ENCODE results near the gene MAP3K7.

Gene MAP3K7

DNA sequence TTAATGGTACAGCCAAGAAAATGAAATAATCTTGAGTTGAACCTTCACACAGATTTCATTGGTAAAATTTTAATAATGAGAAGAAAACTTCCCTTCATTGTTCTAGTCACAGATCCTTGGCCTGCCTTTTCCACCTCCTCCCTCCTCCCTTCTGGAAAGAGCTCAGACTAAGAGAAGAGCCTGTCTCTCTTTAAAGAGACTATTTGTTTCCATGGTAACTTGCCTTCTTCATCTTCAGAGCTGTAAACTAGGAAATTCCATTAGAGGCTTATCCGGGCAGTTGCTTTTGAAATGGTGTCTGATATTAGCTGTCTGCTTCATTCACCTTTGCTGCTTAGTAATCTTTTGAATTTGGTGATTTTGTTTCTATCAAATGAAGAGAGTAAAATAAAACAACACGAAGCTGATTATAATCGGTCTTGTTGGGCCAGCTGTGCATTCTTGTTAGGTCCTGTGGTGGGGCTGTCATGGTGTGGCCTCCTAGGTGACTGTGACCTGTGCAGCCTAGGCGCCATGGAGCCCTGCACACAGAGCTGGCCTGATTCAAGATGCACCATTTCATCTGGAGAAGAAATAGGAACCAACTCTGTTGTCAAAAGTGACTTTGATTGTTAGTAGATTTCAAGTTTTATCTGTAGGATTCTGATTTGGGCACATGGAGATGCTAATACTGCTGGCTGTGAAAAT is 96.7 kb downstream of the MAP3K7 start:
- CTCF ChIA-PET, result interaction anchor here (0.6 to 1.0 kb wide), 2 partner anchors 11 to 476 kb away, joined by 6 read pairs; no protein-coding TSS in a partner anchor
- DNase-seq (ENCODE audit: extremely low spot score), result no peak
- POLR2A ChIA-PET, result no interaction called here
- TF ChIP-seq NFRKB (IDR thresholded peaks at IDR 0.05), result no peak
- TF ChIP-seq FOXM1 (IDR thresholded peaks at IDR 0.05; ENCODE audit: borderline replicate concordance), result no peak
- TF ChIP-seq FOXA1 (IDR thresholded peaks at IDR 0.05), result no peak
- TF ChIP-seq FOXK2 (IDR thresholded peaks at IDR 0.05), result no peak
- no peak for TF ChIP-seq HDGF (IDR thresholded peaks at IDR 0.05; ENCODE audit: borderline replicate concordance)
- TF ChIP-seq L3MBTL2 (conservative IDR thresholded peaks at IDR 0.05), result no peak
- no peak for TF ChIP-seq SUZ12 (IDR thresholded peaks at IDR 0.05)
- TF ChIP-seq, protein P1, sequence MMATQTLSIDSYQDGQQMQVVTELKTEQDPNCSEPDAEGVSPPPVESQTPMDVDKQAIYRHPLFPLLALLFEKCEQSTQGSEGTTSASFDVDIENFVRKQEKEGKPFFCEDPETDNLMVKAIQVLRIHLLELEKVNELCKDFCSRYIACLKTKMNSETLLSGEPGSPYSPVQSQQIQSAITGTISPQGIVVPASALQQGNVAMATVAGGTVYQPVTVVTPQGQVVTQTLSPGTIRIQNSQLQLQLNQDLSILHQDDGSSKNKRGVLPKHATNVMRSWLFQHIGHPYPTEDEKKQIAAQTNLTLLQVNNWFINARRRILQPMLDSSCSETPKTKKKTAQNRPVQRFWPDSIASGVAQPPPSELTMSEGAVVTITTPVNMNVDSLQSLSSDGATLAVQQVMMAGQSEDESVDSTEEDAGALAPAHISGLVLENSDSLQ (IDR thresholded peaks at IDR 0.05), result no peak
- TF ChIP-seq ELF4 (IDR thresholded peaks at IDR 0.05), result no peak
- TF ChIP-seq ZNF384 (IDR thresholded peaks at IDR 0.05), result no peak
- no peak for TF ChIP-seq SP1 (IDR thresholded peaks at IDR 0.05)
- TF ChIP-seq BHLHE40 (IDR thresholded peaks at IDR 0.05; ENCODE audit: borderline replicate concordance), result no peak
- TF ChIP-seq ARNT (IDR thresholded peaks at IDR 0.05), result no peak
- no peak for TF ChIP-seq TARDBP (IDR thresholded peaks at IDR 0.05)
- TF ChIP-seq CTBP1 (IDR thresholded peaks at IDR 0.05; ENCODE audit: borderline replicate concordance), result no peak
- no peak for TF ChIP-seq LEF1 (IDR thresholded peaks at IDR 0.05; ENCODE audit: borderline replicate concordance)

DNA sequence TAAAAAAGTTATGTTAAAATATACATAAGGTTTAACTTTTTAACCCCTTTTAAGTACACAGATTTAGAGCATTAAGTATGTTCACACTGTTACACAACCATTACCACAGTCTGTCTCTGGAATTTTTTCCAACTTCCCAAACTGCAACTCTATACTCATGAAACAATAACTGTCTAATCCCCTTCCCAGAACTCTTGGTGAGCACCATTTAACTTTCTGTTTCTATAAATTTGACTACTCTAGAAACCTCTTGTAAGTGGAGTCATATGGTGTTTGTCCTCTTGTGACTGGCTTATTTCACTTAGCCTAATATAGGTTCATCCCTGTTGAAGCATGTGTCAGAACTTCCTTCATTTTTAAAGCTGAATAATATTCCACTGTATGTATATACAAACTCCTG is 98.1 kb downstream of the MAP3K7 start:
- ChIA-PET CTCF (no interaction called here), POLR2A (no interaction called here)
- DNase-seq (ENCODE audit: extremely low spot score), result no peak
- TF ChIP-seq L3MBTL2 (conservative IDR thresholded peaks at IDR 0.05), result no peak
- no peak for TF ChIP-seq SUZ12 (IDR thresholded peaks at IDR 0.05)
- no peak for TF ChIP-seq FOXM1 (IDR thresholded peaks at IDR 0.05; ENCODE audit: borderline replicate concordance)
- TF ChIP-seq NFRKB (IDR thresholded peaks at IDR 0.05), result no peak
- no peak for TF ChIP-seq LEF1 (IDR thresholded peaks at IDR 0.05; ENCODE audit: borderline replicate concordance)
- TF ChIP-seq BHLHE40 (IDR thresholded peaks at IDR 0.05; ENCODE audit: borderline replicate concordance), result no peak
- no peak for TF ChIP-seq TARDBP (IDR thresholded peaks at IDR 0.05)
- TF ChIP-seq HDGF (IDR thresholded peaks at IDR 0.05; ENCODE audit: borderline replicate concordance), result no peak
- TF ChIP-seq FOXK2 (IDR thresholded peaks at IDR 0.05), result no peak
- no peak for TF ChIP-seq FOXA1 (IDR thresholded peaks at IDR 0.05)
- no peak for TF ChIP-seq SP1 (IDR thresholded peaks at IDR 0.05)
- no peak for TF ChIP-seq ZNF384 (IDR thresholded peaks at IDR 0.05)
- TF ChIP-seq ELF4 (IDR thresholded peaks at IDR 0.05), result no peak
- TF ChIP-seq, protein P1 (IDR thresholded peaks at IDR 0.05), result no peak
- TF ChIP-seq CTBP1 (IDR thresholded peaks at IDR 0.05; ENCODE audit: borderline replicate concordance), result no peak
- no peak for TF ChIP-seq ARNT (IDR thresholded peaks at IDR 0.05)

DNA sequence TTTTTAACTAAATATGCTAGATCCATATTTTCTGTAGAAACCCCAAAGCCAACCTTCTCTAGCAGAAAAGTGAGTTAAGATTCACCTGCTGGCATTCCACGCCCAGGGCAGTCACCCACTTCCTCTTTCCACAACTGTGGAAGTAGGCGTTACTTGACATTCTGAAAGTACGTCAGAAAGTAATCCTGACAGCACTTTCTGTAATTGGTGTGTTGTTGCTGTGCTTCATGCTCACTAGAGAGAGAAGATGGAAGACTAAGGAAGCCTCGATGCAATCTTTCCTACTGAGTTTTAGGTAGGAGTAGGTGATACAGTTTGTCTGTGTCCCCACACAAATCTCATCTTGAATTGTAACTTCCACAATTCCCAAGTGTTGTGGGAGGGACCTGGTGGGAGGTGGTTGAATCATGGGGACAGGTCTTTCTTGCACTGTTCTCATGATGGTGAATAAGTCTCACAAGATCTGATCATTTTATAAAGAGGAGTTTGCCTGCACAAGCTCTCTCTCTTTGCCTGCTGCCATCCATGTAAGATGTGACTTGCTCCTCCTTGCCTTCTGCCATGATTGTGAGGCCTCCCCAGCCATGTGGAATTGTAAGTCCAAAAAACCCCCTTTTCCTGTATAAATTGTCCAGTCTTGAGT is 101.1 kb downstream of the MAP3K7 start:
- CTCF ChIA-PET, result no interaction called here
- POLR2A ChIA-PET, result no interaction called here
- DNase-seq (ENCODE audit: extremely low spot score), result no peak
- no peak for TF ChIP-seq SUZ12 (IDR thresholded peaks at IDR 0.05)
- no peak for TF ChIP-seq LEF1 (IDR thresholded peaks at IDR 0.05; ENCODE audit: borderline replicate concordance)
- TF ChIP-seq ELF4 (IDR thresholded peaks at IDR 0.05), result no peak
- TF ChIP-seq FOXA1 (IDR thresholded peaks at IDR 0.05), result no peak
- TF ChIP-seq ARNT (IDR thresholded peaks at IDR 0.05), result no peak
- TF ChIP-seq BHLHE40 (IDR thresholded peaks at IDR 0.05; ENCODE audit: borderline replicate concordance), result no peak

DNA sequence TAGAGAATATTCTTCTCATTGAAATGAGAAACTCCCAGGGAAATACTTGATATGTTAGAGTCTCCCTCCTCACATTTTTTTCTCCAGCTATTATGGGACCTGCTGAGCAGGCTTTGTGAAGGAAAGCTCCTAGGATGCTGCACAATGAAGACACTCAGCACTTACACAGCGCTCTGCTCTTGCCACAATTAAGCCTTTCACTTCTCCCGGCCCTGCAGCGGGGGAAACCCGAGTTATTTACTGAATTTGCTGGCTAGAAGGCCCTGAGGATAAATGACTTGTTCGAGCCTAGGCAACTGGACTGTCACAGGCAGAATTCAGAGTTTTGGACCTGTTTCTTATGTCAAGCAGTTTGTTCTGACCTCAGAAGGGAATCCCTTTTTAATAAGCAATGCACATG is 102.0 kb downstream of the MAP3K7 start:
- TF ChIP-seq SP1 (IDR thresholded peaks at IDR 0.05), result no peak
- TF ChIP-seq, protein P1 (IDR thresholded peaks at IDR 0.05), result no peak
- DNase-seq (ENCODE audit: extremely low spot score), result no peak
- POLR2A ChIA-PET, result no interaction called here
- CTCF ChIA-PET, result interaction anchor here (0.6 kb wide), 1 partner anchor 210 kb away, joined by 3 read pairs; no protein-coding TSS in a partner anchor

DNA sequence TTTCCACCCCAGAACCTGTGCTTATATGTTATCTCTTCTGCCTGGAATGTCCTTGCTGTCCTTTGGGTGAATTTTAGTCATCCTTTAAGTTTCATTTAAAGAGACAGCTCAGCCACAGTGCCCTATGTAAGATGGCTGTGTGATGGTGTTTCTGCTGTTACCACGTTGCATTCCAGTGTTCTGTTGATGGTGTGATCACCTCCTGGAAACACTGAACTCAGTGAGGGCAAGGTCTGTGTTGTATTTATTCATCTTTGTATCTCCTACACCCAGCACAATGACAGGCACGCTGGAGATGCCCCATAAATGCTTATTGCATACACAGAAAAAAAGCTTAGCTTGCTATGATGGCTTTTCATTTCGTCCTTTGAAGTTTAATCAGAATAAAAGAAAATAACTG is 102.5 kb downstream of the MAP3K7 start:
- no peak for TF ChIP-seq ZNF384 (IDR thresholded peaks at IDR 0.05)
- no peak for TF ChIP-seq ELF4 (IDR thresholded peaks at IDR 0.05)
- no peak for TF ChIP-seq TARDBP (IDR thresholded peaks at IDR 0.05)
- DNase-seq (ENCODE audit: extremely low spot score), result no peak
- CTCF ChIA-PET, result interaction anchor here (0.6 kb wide), 1 partner anchor 211 kb away, joined by 3 read pairs; no protein-coding TSS in a partner anchor
- POLR2A ChIA-PET, result no interaction called here

DNA sequence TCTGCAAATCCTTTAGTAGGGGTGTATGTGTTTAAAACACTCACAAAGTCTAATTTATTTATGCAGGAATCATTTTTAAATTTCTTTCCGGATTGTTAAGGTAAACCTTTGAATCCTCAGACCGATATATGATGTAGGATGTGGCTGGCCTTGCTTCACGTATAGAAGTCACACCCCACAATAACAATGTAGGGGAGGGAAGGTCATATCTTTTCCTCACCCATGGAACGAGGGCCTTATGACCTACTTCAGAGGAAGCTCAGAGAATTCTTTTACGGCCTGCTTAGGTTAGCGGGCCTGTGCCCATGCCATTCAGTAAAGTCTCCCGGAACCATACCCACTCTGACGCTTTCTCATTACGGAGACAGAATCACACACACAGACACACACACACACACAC is 102.9 kb downstream of the MAP3K7 start:
- ChIA-PET CTCF (no interaction called here), POLR2A (no interaction called here)
- no peak for DNase-seq (ENCODE audit: extremely low spot score)
- TF ChIP-seq FOXM1 (IDR thresholded peaks at IDR 0.05; ENCODE audit: borderline replicate concordance) (no peak), FOXK2 (IDR thresholded peaks at IDR 0.05) (no peak)

All from HEK293T (cell line).